Activated CD8-positive, alpha-beta T cell treated with anti-CD3 and anti-CD28 coated beads for 36 hours (primary cell): Measurements from ENCODE around the gene RNU6-9. TPM values are rescaled to one million over a fixed set of nuclear protein-coding genes. Genes with fewer than 3 reads are reported as not detected.

Experiments
- ATAC-seq: fragments of 200-7000 bp; cut with Tn5 transposase; one replicate; pipeline ENCODE4 v1.10.0; 2021; ENCODE audit warnings: mild to moderate bottlenecking, moderate library complexity
- CTCF ChIA-PET: fragments of 350-600 bp; sonication (Branson Sonifier 250); formaldehyde crosslinking; loops from one replicate; lab custom pipeline; 2021; ENCODE audit warnings: antibody characterized with exemption; lab: Charles Lee
- POLR2A ChIA-PET: fragments of 350-600 bp; sonication (Branson Sonifier 250); formaldehyde crosslinking; loops from one replicate; lab custom pipeline; 2021; ENCODE audit warnings: antibody characterized with exemption; lab: Charles Lee
- DNase-seq: peaks from one replicate; pipeline ENCODE4 v3.0.0-alpha.2; 2020
- H3K27ac Mint-ChIP-seq: one replicate; pipeline ENCODE4 v1.8.0; 2021; ENCODE audit warnings: mild to moderate bottlenecking, mixed read lengths
- H3K27me3 Mint-ChIP-seq: one replicate; pipeline ENCODE4 v1.8.0; 2021; ENCODE audit warnings: mixed read lengths
- H3K36me3 Mint-ChIP-seq: one replicate; pipeline ENCODE4 v1.8.0; 2021; ENCODE audit warnings: low read depth, mixed read lengths
- H3K4me1 Mint-ChIP-seq: one replicate; pipeline ENCODE4 v1.8.0; 2021; ENCODE audit warnings: low read depth, mixed read lengths
- H3K4me3 Mint-ChIP-seq: one replicate; pipeline ENCODE4 v1.8.0; 2021; ENCODE audit warnings: mild to moderate bottlenecking, moderate library complexity, mixed read lengths
- H3K9me3 Mint-ChIP-seq: one replicate; pipeline ENCODE4 v1.8.0; 2021; ENCODE audit warnings: mixed read lengths
- intact Hi-C: fragments of 100-400 bp; cut with micrococcal nuclease; formaldehyde crosslinking; loops from one replicate; pipeline ENCODE4 v1.10.0; 2022
- total RNA-seq, 2 experiments: library from RNA; stranded (reverse); gene quantifications; one replicate each; pipeline ENCODE4 v1.2.3, GENCODE V29; 2021
- TF ChIP-seq, protein P1 (sequence below): fragments of 200-600 bp; IDR thresholded peaks from one replicate; pipeline ENCODE4 v1.8.0; 2022; ENCODE audit warnings: antibody characterized with exemption, mild to moderate bottlenecking

Gene RNU6-9
- total RNA-seq, 2 experiments from 2014 or later: not detected

DNA sequence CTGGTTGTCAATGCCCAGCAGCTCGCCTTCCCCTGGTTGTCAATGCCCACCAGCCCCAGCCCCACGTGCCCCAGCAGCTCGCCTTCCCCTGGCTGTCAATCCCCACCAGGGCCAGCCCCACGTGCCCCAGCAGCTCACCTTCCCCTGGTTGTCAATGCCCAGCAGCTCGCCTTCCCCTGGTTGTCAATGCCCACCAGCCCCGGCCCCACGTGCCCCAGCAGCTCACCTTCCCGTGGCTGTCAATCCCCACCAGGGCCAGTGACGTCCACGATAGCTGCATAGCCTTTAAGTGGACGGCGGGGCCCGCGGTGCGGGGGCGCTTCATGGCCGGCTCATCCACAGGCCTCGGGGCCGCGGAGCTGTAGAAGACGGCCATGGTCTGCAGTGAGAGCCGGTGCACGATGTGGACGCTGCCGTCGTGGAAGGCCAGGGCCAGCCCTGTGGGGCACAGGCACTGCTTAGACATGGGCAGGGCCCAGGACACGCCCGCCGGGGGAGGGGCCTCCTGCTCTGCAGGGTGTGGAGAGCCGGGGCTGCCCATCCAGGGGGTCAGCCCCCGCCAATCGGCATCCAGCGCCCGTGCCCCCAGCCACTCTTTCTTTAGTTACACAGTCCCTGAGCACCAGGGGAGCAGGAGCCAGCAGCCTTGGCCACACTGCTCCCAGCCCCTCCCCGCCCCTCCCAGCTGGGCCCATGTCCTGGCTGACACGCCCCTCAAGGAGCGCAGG, 13.4 kb upstream of the RNU6-9 start:
- Mint-ChIP-seq H3K36me3 (peaks cover 2% of the 10 kb centered on the region), H3K4me1 (no peaks in the 10 kb centered on the region), H3K27ac (no peak overlapping the region), H3K4me3 (no peak overlapping the region), H3K9me3 (no peaks in the 10 kb centered on the region), H3K27me3 (no peaks in the 10 kb centered on the region)
- TF ChIP-seq, protein P1, sequence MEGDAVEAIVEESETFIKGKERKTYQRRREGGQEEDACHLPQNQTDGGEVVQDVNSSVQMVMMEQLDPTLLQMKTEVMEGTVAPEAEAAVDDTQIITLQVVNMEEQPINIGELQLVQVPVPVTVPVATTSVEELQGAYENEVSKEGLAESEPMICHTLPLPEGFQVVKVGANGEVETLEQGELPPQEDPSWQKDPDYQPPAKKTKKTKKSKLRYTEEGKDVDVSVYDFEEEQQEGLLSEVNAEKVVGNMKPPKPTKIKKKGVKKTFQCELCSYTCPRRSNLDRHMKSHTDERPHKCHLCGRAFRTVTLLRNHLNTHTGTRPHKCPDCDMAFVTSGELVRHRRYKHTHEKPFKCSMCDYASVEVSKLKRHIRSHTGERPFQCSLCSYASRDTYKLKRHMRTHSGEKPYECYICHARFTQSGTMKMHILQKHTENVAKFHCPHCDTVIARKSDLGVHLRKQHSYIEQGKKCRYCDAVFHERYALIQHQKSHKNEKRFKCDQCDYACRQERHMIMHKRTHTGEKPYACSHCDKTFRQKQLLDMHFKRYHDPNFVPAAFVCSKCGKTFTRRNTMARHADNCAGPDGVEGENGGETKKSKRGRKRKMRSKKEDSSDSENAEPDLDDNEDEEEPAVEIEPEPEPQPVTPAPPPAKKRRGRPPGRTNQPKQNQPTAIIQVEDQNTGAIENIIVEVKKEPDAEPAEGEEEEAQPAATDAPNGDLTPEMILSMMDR: no peak
- POLR2A ChIA-PET: no interaction called here
- intact Hi-C loops: no loop called here
- ATAC-seq: no peak
- CTCF ChIA-PET: interaction anchor here (1.6 kb wide), 1 partner anchor 102 kb away, joined by 3 read pairs; no protein-coding TSS in a partner anchor
- DNase-seq: no peak

DNA sequence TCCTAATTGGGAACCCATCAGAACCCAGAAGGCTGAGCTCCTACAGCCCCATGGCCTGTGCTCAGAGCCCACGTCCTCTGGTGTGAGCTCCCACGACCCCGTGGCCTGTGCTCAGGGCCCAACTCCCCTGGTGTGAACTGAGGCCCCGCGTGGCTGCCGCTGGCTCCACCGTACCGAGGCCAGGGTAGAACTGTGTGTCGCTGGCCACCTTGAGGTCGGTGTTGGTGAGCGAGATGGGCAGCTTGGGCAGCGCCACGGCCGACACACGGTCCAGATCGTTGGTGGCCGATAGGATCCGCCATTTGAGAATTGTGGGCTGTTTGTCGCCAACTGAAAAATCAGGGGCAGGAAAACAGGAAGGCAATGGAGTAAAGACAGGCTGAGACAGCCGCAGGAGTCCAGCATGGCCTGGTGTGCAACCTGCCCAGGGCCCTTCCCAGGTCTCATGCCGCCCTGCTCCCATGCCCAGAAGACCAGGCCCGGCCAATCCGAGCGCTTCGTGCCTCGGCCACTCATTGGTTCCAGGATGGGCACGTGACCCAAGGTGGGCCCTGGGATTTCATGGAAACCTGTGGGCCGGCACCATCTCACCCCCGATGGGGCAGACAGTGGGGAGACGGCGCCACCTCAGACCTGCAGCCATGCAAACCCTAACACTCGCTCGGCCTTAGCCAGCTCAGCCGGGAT, 11.8 kb upstream of the RNU6-9 start:
- H3K27me3 Mint-ChIP-seq: no peaks in the 10 kb centered on the region
- DNase-seq (no peak), ATAC-seq (no peak)
- ChIA-PET CTCF (no interaction called here), POLR2A (no interaction called here)
- TF ChIP-seq, protein P1: no peak
- no peak overlapping the region for H3K4me3 Mint-ChIP-seq
- no peaks in the 10 kb centered on the region for H3K9me3 Mint-ChIP-seq
- H3K4me1 Mint-ChIP-seq: no peaks in the 10 kb centered on the region
- H3K27ac Mint-ChIP-seq: no peak overlapping the region
- H3K36me3 Mint-ChIP-seq: peaks cover 2% of the 10 kb centered on the region
- intact Hi-C loops: no loop called here

DNA sequence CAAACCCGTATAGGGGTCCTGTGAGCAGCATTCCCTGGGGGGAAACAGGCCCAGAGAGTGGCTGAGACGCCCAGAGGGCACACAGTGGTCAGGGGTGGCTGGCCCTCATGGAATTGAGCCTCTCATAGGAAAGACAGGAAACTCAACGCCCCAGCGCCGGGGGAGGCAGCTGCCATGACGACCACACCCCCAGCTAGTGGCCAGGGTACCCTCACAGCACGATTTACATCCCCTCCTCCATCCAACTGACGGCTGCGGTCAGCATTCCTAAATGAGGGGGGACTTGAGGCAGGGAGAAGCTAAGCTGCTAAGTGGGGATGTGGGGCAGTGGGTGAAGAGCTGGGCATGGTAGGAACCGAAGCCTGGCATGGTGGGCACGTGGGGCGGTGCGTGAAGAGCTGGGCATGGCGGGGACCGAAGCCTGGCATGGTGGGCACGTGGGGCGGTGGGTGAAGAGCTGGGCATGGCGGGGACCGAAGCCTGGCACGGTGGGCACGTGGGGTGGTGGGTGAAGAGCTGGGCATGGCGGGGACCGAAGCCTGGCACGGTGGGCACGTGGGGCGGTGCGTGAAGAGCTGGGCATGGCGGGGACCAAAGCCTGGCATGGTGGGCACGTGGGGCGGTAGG, 10.3 kb upstream of the RNU6-9 start:
- H3K27ac Mint-ChIP-seq: no peak overlapping the region
- intact Hi-C loops: no loop called here
- POLR2A ChIA-PET: no interaction called here

DNA sequence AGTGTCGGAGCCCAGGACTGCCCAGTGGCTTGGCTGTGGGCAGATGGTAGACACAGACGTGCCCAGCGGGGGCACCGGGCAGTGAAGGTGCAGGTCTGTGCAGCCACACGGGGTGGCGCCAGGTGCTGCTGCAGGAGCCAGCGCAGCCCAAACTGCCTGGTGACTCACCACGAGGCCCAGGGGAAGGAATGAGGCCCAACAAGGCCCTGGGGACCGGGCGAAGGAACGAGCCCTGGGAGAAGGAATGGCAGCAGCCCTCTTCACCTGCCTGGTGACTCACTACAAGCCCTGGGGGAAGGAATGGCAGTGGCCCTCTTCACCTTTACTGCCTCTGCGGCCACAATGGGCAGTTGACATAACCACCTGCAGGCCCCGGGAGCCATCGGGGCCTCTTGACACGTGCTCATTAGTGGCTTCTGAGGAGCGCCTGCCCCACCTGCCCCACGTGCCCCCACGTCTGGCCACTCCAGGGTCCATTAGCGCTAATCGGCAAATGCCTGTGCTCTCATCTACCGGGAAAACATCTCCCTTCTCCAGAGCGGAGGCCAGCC, 9.5 kb upstream of the RNU6-9 start:
- Mint-ChIP-seq H3K4me1 (peaks cover 2% of the 10 kb centered on the region), H3K4me3 (no peak overlapping the region), H3K9me3 (no peaks in the 10 kb centered on the region), H3K27ac (no peak overlapping the region), H3K27me3 (no peaks in the 10 kb centered on the region), H3K36me3 (peaks cover 2% of the 10 kb centered on the region)
- CTCF ChIA-PET: no interaction called here
- intact Hi-C loops: no loop called here
- ATAC-seq (no peak), DNase-seq (no peak)
- TF ChIP-seq, protein P1: no peak
- POLR2A ChIA-PET: no interaction called here

More for the DNA sequence above, 10.3 kb upstream of the RNU6-9 start:
- TF ChIP-seq, protein P1: no peak
- H3K36me3 Mint-ChIP-seq: peaks cover 2% of the 10 kb centered on the region
- DNase-seq (no peak), ATAC-seq (no peak)
- no peaks in the 10 kb centered on the region for H3K9me3 Mint-ChIP-seq
- H3K27me3 Mint-ChIP-seq: no peaks in the 10 kb centered on the region
- peaks cover 2% of the 10 kb centered on the region for H3K4me1 Mint-ChIP-seq
- no peak overlapping the region for H3K4me3 Mint-ChIP-seq
- CTCF ChIA-PET: no interaction called here
